WTC11 (cell line): Measurements from ENCODE around the gene ZNF786. TPM values are rescaled to one million over a fixed set of nuclear protein-coding genes. Genes with fewer than 3 reads are reported as not detected.

Experiments
- ATAC-seq: fragments of 200-7000 bp; cut with Tn5 transposase; 2 replicates; pipeline ENCODE4 v1.10.0; 2021; ENCODE audit warnings: mild to moderate bottlenecking, moderate library complexity
- CTCF ChIA-PET: fragments of 300-600 bp; sonication (Branson Sonifier 250); formaldehyde crosslinking; loops from one replicate; lab custom pipeline; 2021; ENCODE audit warnings: antibody characterized with exemption; lab: Charles Lee
- POLR2A ChIA-PET: fragments of 350-600 bp; sonication (Branson Sonifier 250); formaldehyde crosslinking; loops from one replicate; lab custom pipeline; 2021; ENCODE audit warnings: antibody characterized with exemption; lab: Charles Lee
- DNase-seq: peaks from one replicate; pipeline ENCODE4 v3.0.0; 2021; ENCODE audit warnings: low spot score
- H3K27ac Mint-ChIP-seq: 2 replicates; pipeline ENCODE4 v1.8.0; 2021; ENCODE audit warnings: mixed read lengths
- H3K27me3 Mint-ChIP-seq: 2 replicates; pipeline ENCODE4 v1.8.0; 2021; ENCODE audit warnings: low read depth, mild to moderate bottlenecking, moderate library complexity, mixed read lengths
- H3K36me3 Mint-ChIP-seq: 2 replicates; pipeline ENCODE4 v1.8.0; 2021; ENCODE audit warnings: mixed read lengths
- H3K4me1 Mint-ChIP-seq: 2 replicates; pipeline ENCODE4 v1.8.0; 2022; ENCODE audit warnings: mixed read lengths
- H3K4me3 Mint-ChIP-seq: 2 replicates; pipeline ENCODE4 v1.8.0; 2021; ENCODE audit warnings: mild to moderate bottlenecking, moderate library complexity, mixed read lengths
- H3K9me3 Mint-ChIP-seq: 2 replicates; pipeline ENCODE4 v1.8.0; 2021; ENCODE audit warnings: mixed read lengths
- ATF1 ChIP-seq: sonication (generic); formaldehyde crosslinking; IDR thresholded peaks from 2 replicates; pipeline ENCODE4 v1.8.1; 2023; ENCODE audit warnings: mild to moderate bottlenecking, moderate library complexity, missing genetic modification reagents
- CREM ChIP-seq: sonication (generic); formaldehyde crosslinking; IDR thresholded peaks from 2 replicates; pipeline ENCODE4 v1.8.1; 2022; ENCODE audit warnings: mild to moderate bottlenecking, missing genetic modification reagents, moderate library complexity
- EMX1 ChIP-seq: fragments of 250-450 bp; sonication (Bioruptor Pico); IDR thresholded peaks from 2 replicates; pipeline ENCODE4 v1.8.0; 2021; ENCODE audit warnings: mild to moderate bottlenecking
- FOXP1 ChIP-seq: sonication (generic); formaldehyde crosslinking; IDR thresholded peaks from 2 replicates; pipeline ENCODE4 v1.8.0; 2022; ENCODE audit warnings: missing genetic modification reagents, mild to moderate bottlenecking, moderate library complexity, borderline replicate concordance
- IRF2 ChIP-seq: sonication (generic); formaldehyde crosslinking; IDR thresholded peaks from 2 replicates; pipeline ENCODE4 v1.8.0; 2022; ENCODE audit warnings: low read depth, missing genetic modification reagents, borderline replicate concordance
- MXD4 ChIP-seq: fragments of 250-450 bp; sonication (Bioruptor Pico); IDR thresholded peaks from 2 replicates; pipeline ENCODE4 v1.8.0; 2021; ENCODE audit warnings: mild to moderate bottlenecking, moderate library complexity, borderline replicate concordance
- MYBL2 ChIP-seq: sonication (generic); formaldehyde crosslinking; IDR thresholded peaks from 2 replicates; pipeline ENCODE4 v1.8.1; 2023; ENCODE audit warnings: mild to moderate bottlenecking, moderate library complexity, missing genetic modification reagents
- NR1H2 ChIP-seq: sonication (generic); formaldehyde crosslinking; IDR thresholded peaks from 2 replicates; pipeline ENCODE4 v1.9.0; 2021; ENCODE audit warnings: mild to moderate bottlenecking, moderate library complexity, missing genetic modification reagents
- RELA ChIP-seq: sonication (generic); formaldehyde crosslinking; IDR thresholded peaks from 2 replicates; pipeline ENCODE4 v1.8.1; 2022; ENCODE audit warnings: missing genetic modification reagents, mild to moderate bottlenecking, borderline replicate concordance
- SMAD3 ChIP-seq: sonication (generic); formaldehyde crosslinking; IDR thresholded peaks from 2 replicates; pipeline ENCODE4 v1.8.0; 2022; ENCODE audit warnings: missing genetic modification reagents, mild to moderate bottlenecking, borderline replicate concordance
- TEAD4 ChIP-seq: sonication (generic); formaldehyde crosslinking; IDR thresholded peaks from 2 replicates; pipeline ENCODE4 v1.8.0; 2022; ENCODE audit warnings: mild to moderate bottlenecking, missing genetic modification reagents
- ZBTB21 ChIP-seq: sonication (generic); formaldehyde crosslinking; IDR thresholded peaks from 2 replicates; pipeline ENCODE4 v1.8.1; 2023; ENCODE audit warnings: mild to moderate bottlenecking, missing genetic modification reagents, borderline replicate concordance
- ZMAT4 ChIP-seq: fragments of 250-450 bp; sonication (Bioruptor Pico); IDR thresholded peaks from 2 replicates; pipeline ENCODE4 v1.9.0; 2021; ENCODE audit warnings: mild to moderate bottlenecking
- ZNF219 ChIP-seq: sonication (generic); formaldehyde crosslinking; IDR thresholded peaks from 2 replicates; pipeline ENCODE4 v1.8.0; 2023; ENCODE audit warnings: missing genetic modification reagents, mild to moderate bottlenecking, borderline replicate concordance
- ZNF263 ChIP-seq: sonication (generic); formaldehyde crosslinking; IDR thresholded peaks from 2 replicates; pipeline ENCODE4 v1.8.1; 2022; ENCODE audit warnings: low read depth, mild to moderate bottlenecking, moderate library complexity, missing genetic modification reagents
- ZNF416 ChIP-seq: fragments of 250-450 bp; sonication (Bioruptor Pico); IDR thresholded peaks from 2 replicates; pipeline ENCODE4 v1.9.0; 2021; ENCODE audit warnings: mild to moderate bottlenecking, inconsistent platforms
- ZNF423 ChIP-seq: fragments of 250-450 bp; sonication (Bioruptor Pico); IDR thresholded peaks from 2 replicates; pipeline ENCODE4 v2.1.2; 2022; ENCODE audit warnings: mild to moderate bottlenecking, moderate library complexity
- ZNF671 ChIP-seq: fragments of 250-450 bp; sonication (Bioruptor Pico); IDR thresholded peaks from 2 replicates; pipeline ENCODE4 v1.8.0; 2021; ENCODE audit warnings: mild to moderate bottlenecking
- total RNA-seq: library from RNA; stranded (reverse); gene quantifications from 3 replicates; pipeline ENCODE4 v1.2.3, GENCODE V29; 2021
- TF ChIP-seq, protein P1 (sequence below): fragments of 250-450 bp; sonication (Bioruptor Pico); IDR thresholded peaks from 2 replicates; pipeline ENCODE4 v1.8.0; 2021; ENCODE audit warnings: mild to moderate bottlenecking
- TF ChIP-seq, protein P2 (sequence below): sonication (generic); formaldehyde crosslinking; IDR thresholded peaks from 2 replicates; pipeline ENCODE4 v1.8.0; 2023; ENCODE audit warnings: mild to moderate bottlenecking, missing genetic modification reagents
- TF ChIP-seq, protein P3 (sequence below): sonication (generic); formaldehyde crosslinking; IDR thresholded peaks from 2 replicates; pipeline ENCODE4 v1.8.1; 2023; ENCODE audit warnings: mild to moderate bottlenecking, missing genetic modification reagents, moderate library complexity
- TF ChIP-seq, protein P4 (sequence below): sonication (generic); formaldehyde crosslinking; IDR thresholded peaks from 2 replicates; pipeline ENCODE4 v1.8.0; 2023; ENCODE audit warnings: missing genetic modification reagents, mild to moderate bottlenecking, borderline replicate concordance
- TF ChIP-seq, protein P5 (sequence below): sonication (generic); formaldehyde crosslinking; IDR thresholded peaks from 2 replicates; pipeline ENCODE4 v1.8.1; 2023; ENCODE audit warnings: mild to moderate bottlenecking, moderate library complexity, missing genetic modification reagents

The ZNF786 gene
- total RNA-seq, 1 experiment from 2014 or later: 11.4 TPM

GRCh38 chr7:149077594-149077993 lies 12.9 kb downstream of the ZNF786 start (continued):
- no peak for TF ChIP-seq ZNF671 (CRISPR knock-in tag)
- no peak for TF ChIP-seq ZNF263 (CRISPR knock-in tag)
- TF ChIP-seq TEAD4: no peak
- TF ChIP-seq ZNF416: no peak
- no peak for TF ChIP-seq ZMAT4 (CRISPR knock-in tag)
- TF ChIP-seq ZNF423 (CRISPR knock-in tag): no peak
- no peak for TF ChIP-seq IRF2 (CRISPR knock-in tag)

GRCh38 chr7:149075286-149075685 lies 15.2 kb downstream of the ZNF786 start:
- POLR2A ChIA-PET: interaction anchor here (0.6 kb wide), 1 partner anchor 25 kb away, joined by 3 read pairs; no protein-coding TSS in a partner anchor
- Mint-ChIP-seq H3K36me3 (peaks cover 42% of the 10 kb centered on the region), H3K27ac (no peak overlapping the region; the same call in 1 of the 2 replicates)

GRCh38 chr7:149074116-149074885 lies 16.2 kb downstream of the ZNF786 start:
- H3K9me3 Mint-ChIP-seq: no peaks in the 10 kb centered on the region
- peaks cover 44% of the 10 kb centered on the region for H3K36me3 Mint-ChIP-seq
- POLR2A ChIA-PET: no interaction called here
- H3K27me3 Mint-ChIP-seq: no peaks in the 10 kb centered on the region
- H3K4me3 Mint-ChIP-seq: no peak overlapping the region
- H3K27ac Mint-ChIP-seq: no peak overlapping the region
- CTCF ChIA-PET: no interaction called here
- DNase-seq (no peak), ATAC-seq (no peak)
- H3K4me1 Mint-ChIP-seq: peaks cover 3% of the 10 kb centered on the region; the same call in 1 of the 2 replicates
- TF ChIP-seq, protein P1, sequence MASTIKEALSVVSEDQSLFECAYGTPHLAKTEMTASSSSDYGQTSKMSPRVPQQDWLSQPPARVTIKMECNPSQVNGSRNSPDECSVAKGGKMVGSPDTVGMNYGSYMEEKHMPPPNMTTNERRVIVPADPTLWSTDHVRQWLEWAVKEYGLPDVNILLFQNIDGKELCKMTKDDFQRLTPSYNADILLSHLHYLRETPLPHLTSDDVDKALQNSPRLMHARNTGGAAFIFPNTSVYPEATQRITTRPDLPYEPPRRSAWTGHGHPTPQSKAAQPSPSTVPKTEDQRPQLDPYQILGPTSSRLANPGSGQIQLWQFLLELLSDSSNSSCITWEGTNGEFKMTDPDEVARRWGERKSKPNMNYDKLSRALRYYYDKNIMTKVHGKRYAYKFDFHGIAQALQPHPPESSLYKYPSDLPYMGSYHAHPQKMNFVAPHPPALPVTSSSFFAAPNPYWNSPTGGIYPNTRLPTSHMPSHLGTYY (CRISPR knock-in tag): no peak
- no peak for TF ChIP-seq IRF2 (CRISPR knock-in tag)
- TF ChIP-seq, protein P2, sequence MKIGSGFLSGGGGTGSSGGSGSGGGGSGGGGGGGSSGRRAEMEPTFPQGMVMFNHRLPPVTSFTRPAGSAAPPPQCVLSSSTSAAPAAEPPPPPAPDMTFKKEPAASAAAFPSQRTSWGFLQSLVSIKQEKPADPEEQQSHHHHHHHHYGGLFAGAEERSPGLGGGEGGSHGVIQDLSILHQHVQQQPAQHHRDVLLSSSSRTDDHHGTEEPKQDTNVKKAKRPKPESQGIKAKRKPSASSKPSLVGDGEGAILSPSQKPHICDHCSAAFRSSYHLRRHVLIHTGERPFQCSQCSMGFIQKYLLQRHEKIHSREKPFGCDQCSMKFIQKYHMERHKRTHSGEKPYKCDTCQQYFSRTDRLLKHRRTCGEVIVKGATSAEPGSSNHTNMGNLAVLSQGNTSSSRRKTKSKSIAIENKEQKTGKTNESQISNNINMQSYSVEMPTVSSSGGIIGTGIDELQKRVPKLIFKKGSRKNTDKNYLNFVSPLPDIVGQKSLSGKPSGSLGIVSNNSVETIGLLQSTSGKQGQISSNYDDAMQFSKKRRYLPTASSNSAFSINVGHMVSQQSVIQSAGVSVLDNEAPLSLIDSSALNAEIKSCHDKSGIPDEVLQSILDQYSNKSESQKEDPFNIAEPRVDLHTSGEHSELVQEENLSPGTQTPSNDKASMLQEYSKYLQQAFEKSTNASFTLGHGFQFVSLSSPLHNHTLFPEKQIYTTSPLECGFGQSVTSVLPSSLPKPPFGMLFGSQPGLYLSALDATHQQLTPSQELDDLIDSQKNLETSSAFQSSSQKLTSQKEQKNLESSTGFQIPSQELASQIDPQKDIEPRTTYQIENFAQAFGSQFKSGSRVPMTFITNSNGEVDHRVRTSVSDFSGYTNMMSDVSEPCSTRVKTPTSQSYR (CRISPR knock-in tag): no peak
- TF ChIP-seq, protein P3, sequence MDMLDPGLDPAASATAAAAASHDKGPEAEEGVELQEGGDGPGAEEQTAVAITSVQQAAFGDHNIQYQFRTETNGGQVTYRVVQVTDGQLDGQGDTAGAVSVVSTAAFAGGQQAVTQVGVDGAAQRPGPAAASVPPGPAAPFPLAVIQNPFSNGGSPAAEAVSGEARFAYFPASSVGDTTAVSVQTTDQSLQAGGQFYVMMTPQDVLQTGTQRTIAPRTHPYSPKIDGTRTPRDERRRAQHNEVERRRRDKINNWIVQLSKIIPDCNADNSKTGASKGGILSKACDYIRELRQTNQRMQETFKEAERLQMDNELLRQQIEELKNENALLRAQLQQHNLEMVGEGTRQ: no peak
- no peak for TF ChIP-seq SMAD3
- no peak for TF ChIP-seq MXD4 (CRISPR knock-in tag)
- TF ChIP-seq, protein P4, sequence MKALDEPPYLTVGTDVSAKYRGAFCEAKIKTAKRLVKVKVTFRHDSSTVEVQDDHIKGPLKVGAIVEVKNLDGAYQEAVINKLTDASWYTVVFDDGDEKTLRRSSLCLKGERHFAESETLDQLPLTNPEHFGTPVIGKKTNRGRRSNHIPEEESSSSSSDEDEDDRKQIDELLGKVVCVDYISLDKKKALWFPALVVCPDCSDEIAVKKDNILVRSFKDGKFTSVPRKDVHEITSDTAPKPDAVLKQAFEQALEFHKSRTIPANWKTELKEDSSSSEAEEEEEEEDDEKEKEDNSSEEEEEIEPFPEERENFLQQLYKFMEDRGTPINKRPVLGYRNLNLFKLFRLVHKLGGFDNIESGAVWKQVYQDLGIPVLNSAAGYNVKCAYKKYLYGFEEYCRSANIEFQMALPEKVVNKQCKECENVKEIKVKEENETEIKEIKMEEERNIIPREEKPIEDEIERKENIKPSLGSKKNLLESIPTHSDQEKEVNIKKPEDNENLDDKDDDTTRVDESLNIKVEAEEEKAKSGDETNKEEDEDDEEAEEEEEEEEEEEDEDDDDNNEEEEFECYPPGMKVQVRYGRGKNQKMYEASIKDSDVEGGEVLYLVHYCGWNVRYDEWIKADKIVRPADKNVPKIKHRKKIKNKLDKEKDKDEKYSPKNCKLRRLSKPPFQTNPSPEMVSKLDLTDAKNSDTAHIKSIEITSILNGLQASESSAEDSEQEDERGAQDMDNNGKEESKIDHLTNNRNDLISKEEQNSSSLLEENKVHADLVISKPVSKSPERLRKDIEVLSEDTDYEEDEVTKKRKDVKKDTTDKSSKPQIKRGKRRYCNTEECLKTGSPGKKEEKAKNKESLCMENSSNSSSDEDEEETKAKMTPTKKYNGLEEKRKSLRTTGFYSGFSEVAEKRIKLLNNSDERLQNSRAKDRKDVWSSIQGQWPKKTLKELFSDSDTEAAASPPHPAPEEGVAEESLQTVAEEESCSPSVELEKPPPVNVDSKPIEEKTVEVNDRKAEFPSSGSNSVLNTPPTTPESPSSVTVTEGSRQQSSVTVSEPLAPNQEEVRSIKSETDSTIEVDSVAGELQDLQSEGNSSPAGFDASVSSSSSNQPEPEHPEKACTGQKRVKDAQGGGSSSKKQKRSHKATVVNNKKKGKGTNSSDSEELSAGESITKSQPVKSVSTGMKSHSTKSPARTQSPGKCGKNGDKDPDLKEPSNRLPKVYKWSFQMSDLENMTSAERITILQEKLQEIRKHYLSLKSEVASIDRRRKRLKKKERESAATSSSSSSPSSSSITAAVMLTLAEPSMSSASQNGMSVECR: no peak

More at GRCh38 chr7:149075286-149075685, 15.2 kb downstream of the ZNF786 start:
- Mint-ChIP-seq H3K4me3 (no peak overlapping the region), H3K4me1 (peaks cover 3% of the 10 kb centered on the region; the same call in 1 of the 2 replicates), H3K9me3 (no peaks in the 10 kb centered on the region), H3K27me3 (no peaks in the 10 kb centered on the region)
- TF ChIP-seq EMX1 (CRISPR knock-in tag) (no peak), ZBTB21 (CRISPR knock-in tag) (no peak), FOXP1 (CRISPR knock-in tag) (no peak), RELA (no peak), ZNF219 (no peak), CREM (CRISPR knock-in tag) (no peak), ATF1 (no peak), MYBL2 (CRISPR knock-in tag) (no peak), NR1H2 (CRISPR knock-in tag) (no peak)
- TF ChIP-seq, protein P1 (CRISPR knock-in tag): no peak
- TF ChIP-seq, protein P5, sequence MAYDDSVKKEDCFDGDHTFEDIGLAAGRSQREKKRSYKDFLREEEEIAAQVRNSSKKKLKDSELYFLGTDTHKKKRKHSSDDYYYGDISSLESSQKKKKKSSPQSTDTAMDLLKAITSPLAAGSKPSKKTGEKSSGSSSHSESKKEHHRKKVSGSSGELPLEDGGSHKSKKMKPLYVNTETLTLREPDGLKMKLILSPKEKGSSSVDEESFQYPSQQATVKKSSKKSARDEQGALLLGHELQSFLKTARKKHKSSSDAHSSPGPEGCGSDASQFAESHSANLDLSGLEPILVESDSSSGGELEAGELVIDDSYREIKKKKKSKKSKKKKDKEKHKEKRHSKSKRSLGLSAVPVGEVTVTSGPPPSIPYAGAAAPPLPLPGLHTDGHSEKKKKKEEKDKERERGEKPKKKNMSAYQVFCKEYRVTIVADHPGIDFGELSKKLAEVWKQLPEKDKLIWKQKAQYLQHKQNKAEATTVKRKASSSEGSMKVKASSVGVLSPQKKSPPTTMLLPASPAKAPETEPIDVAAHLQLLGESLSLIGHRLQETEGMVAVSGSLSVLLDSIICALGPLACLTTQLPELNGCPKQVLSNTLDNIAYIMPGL (CRISPR knock-in tag): no peak
- DNase-seq (no peak), ATAC-seq (no peak)
- CTCF ChIA-PET: no interaction called here
